Natural killer cell (primary cell): Measurements from ENCODE around the gene SF3B3. TPM values are rescaled to one million over a fixed set of nuclear protein-coding genes. Genes with fewer than 3 reads are reported as not detected.
A peak's percentile ranks its signal among the peaks of the same experiment; 100 is the strongest.

Experiments used
- ATAC-seq, 3 donors: fragments of 150-1000 bp in 2 of 3; fragments of 200-7000 bp in 1 of 3; cut with Tn5 transposase; 1 replicate in 1 of 3; 2 replicates in 2 of 3; pipeline ENCODE4 v1.10.0; 2021; ENCODE audit warnings: mild to moderate bottlenecking in 2 of 3, moderate library complexity in 2 of 3
- DNase-seq, 2 donors: peaks; one replicate each; pipeline versions ENCODE4 v3.0.0 to v3.0.0-alpha.2; 2013 to 2021; ENCODE audit warnings: mixed read lengths in 1 of 2
- H3K27ac ChIP-seq: one replicate; pipeline ENCODE4 v1.5.1; 2013; ENCODE audit warnings: mild to moderate bottlenecking, low read length
- H3K27me3 ChIP-seq: one replicate; pipeline ENCODE4 v1.6.1; 2013; ENCODE audit warnings: low read length; ENCODE audit not compliant: control insufficient read depth, insufficient read depth
- H3K36me3 ChIP-seq: one replicate; pipeline ENCODE4 v1.6.1; 2013; ENCODE audit warnings: low read length; ENCODE audit not compliant: control insufficient read depth, insufficient read depth
- H3K4me1 ChIP-seq: one replicate; pipeline ENCODE4 v1.6.1; 2013; ENCODE audit warnings: low read length; ENCODE audit not compliant: control insufficient read depth, insufficient read depth
- H3K4me3 ChIP-seq: one replicate; pipeline ENCODE4 v1.5.1; 2013; ENCODE audit warnings: low read length
- H3K9me3 ChIP-seq: one replicate; pipeline ENCODE4 v1.6.1; 2013; ENCODE audit warnings: low read length; ENCODE audit not compliant: control insufficient read depth, insufficient read depth
- H3K27ac Mint-ChIP-seq, 2 donors: one replicate each; pipeline ENCODE4 v1.8.0; 2022; ENCODE audit warnings: mild to moderate bottlenecking in 2 of 2, mixed read lengths in 2 of 2, moderate library complexity in 1 of 2
- H3K27me3 Mint-ChIP-seq, 2 donors: one replicate each; pipeline ENCODE4 v1.8.0; 2022; ENCODE audit warnings: low read depth in 2 of 2, mixed read lengths in 2 of 2
- H3K36me3 Mint-ChIP-seq: one replicate; pipeline ENCODE4 v1.8.0; 2022; ENCODE audit warnings: mixed read lengths
- H3K4me1 Mint-ChIP-seq, 2 donors: one replicate each; pipeline ENCODE4 v1.8.0; 2022; ENCODE audit warnings: mixed read lengths in 2 of 2
- H3K4me3 Mint-ChIP-seq: one replicate; pipeline ENCODE4 v1.8.0; 2022; ENCODE audit warnings: mild to moderate bottlenecking, moderate library complexity, mixed read lengths
- H3K9me3 Mint-ChIP-seq, 2 donors: one replicate each; pipeline ENCODE4 v1.8.0; 2022; ENCODE audit warnings: mixed read lengths in 2 of 2
- WGBS: methylation state at CpG from one replicate; pipeline ENCODE4 v1.1.7; 2013; ENCODE audit warnings: missing lambda C conversion rate; ENCODE audit not compliant: insufficient coverage; 5-methylcytosine and 5-hydroxymethylcytosine counted together
- intact Hi-C: fragments of 100-400 bp; cut with micrococcal nuclease; formaldehyde crosslinking; loops from one replicate; pipeline ENCODE4 v1.14.2; 2022
- total RNA-seq, 4 donors: library from RNA; stranded (reverse); fragments of 120-200 nt in 1 of 4; gene quantifications; one replicate each; pipeline versions ENCODE4 v1.2.3 to v1.2.4, GENCODE V29; 2013 to 2022
- TF ChIP-seq, protein P1 (sequence below): fragments of 200-600 bp; IDR thresholded peaks from one replicate; pipeline ENCODE4 v1.8.0; 2022; ENCODE audit warnings: antibody characterized with exemption

SF3B3 gene
- total RNA-seq, 3 donors from 2014 or later (not counting 1 experiment from before 2014, with no cell fraction given), result 164 to 220 (median 173) TPM

DNA sequence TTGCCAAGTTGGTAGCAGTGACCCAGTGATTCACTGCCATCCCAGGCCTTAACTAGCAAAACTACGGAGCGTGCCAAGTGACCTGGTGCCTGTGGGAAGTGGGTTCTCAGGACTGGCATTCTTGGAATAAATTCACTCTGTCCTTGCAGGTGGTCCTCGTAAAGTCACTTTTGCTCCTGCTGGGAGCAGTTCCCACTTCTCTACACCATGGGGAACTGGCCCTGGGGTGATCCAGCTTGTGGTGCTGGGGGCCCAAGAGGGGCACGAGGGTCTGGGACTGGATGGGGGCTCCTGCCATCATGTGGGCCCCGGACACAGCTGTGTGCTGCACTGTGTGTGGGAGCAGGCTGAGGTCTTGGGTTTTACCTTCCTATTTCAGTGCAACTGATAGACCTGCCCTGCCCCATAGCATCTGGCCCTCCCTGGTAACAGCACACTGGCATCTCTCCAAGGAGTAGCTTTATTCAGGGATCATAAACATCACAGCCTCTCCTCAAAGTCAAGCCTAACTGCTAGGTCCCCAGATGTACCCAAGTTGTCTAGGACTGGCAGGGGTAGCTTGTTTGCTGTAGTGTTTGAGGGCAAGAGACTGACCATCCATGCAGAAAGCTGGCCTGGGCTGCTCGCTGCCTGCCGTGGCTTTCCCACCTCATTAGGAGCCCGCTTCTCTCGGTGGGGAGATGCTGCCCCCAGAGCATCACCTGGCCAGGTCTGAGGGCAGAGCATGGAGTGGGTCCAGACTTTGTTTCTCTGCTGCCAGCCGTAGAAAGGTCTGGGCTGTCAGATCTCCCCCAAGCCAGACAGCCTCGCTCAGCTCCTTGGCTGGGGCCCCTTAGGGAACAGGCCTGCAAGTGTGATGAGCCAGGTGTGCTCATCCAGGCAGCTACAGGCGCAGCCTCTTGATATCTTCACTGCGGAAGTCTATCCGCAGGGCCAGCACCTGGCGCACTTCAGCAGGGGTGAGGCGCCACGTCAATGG is 43.2 kb upstream of the SF3B3 start:
- Histone ChIP-seq H3K9me3 (no peaks in the 10 kb centered on the region), H3K27me3 (no peaks in the 10 kb centered on the region), H3K4me3 (no peak overlapping the region), H3K36me3 (peaks cover 47% of the 10 kb centered on the region), H3K4me1 (peaks cover 5% of the 10 kb centered on the region), H3K27ac (no peak overlapping the region)
- H3K27ac Mint-ChIP-seq, result peak overlapping the region in 1 of 2 donors; percentile 13
- no peak overlapping the region for H3K4me3 Mint-ChIP-seq
- intact Hi-C loops, result no loop called here
- no peaks in the 10 kb centered on the region for H3K27me3 Mint-ChIP-seq
- TF ChIP-seq, protein P1, sequence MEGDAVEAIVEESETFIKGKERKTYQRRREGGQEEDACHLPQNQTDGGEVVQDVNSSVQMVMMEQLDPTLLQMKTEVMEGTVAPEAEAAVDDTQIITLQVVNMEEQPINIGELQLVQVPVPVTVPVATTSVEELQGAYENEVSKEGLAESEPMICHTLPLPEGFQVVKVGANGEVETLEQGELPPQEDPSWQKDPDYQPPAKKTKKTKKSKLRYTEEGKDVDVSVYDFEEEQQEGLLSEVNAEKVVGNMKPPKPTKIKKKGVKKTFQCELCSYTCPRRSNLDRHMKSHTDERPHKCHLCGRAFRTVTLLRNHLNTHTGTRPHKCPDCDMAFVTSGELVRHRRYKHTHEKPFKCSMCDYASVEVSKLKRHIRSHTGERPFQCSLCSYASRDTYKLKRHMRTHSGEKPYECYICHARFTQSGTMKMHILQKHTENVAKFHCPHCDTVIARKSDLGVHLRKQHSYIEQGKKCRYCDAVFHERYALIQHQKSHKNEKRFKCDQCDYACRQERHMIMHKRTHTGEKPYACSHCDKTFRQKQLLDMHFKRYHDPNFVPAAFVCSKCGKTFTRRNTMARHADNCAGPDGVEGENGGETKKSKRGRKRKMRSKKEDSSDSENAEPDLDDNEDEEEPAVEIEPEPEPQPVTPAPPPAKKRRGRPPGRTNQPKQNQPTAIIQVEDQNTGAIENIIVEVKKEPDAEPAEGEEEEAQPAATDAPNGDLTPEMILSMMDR, result no peak
- no peaks in the 10 kb centered on the region for H3K9me3 Mint-ChIP-seq
- ATAC-seq (no peak), DNase-seq (no peak)
- H3K36me3 Mint-ChIP-seq, result no peaks in the 10 kb centered on the region
- 95% methylated on average over 17 of the region's 17 CpGs for WGBS
- no peaks in the 10 kb centered on the region for H3K4me1 Mint-ChIP-seq

DNA sequence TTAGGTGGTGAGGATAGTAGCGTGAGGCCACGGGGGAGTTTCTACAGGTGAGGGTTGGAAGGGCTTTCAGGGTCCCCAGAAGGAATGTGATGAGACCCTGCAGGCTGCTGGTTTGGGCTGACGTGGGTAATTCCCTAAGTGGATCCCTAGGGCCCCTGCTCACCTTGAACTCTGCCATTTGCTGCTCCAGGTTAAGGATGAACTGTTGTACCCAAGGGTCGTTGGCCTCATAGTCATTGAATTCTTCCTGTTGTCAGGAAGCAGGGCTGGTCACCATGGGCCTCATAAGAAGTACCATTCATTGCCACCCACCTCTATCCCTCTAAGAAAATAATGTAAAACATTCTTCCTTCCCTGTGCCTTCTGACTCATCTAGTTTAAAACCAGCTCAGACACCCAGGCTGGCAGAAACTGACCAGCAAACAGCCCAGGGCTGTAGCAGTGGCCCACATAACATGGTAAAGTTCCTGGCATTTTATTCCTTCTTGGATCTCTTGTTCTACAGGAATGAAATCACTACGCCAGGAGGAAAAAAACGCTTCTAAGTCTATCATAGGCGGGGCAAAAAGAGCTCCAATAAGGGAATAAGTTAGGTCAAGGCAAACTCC is 41.6 kb upstream of the SF3B3 start:
- Histone ChIP-seq H3K4me3 (no peak overlapping the region), H3K27me3 (no peaks in the 10 kb centered on the region), H3K36me3 (peaks cover 47% of the 10 kb centered on the region), H3K4me1 (peaks cover 5% of the 10 kb centered on the region), H3K27ac (no peak overlapping the region), H3K9me3 (no peaks in the 10 kb centered on the region)
- TF ChIP-seq, protein P1, result no peak
- peak overlapping the region in 1 of 2 donors; percentile 50 for H3K27ac Mint-ChIP-seq
- no peaks in the 10 kb centered on the region for H3K36me3 Mint-ChIP-seq
- no peaks in the 10 kb centered on the region for H3K9me3 Mint-ChIP-seq
- DNase-seq (no peak), ATAC-seq (no peak)
- intact Hi-C loops, result no loop called here
- no peaks in the 10 kb centered on the region for H3K4me1 Mint-ChIP-seq
- no peaks in the 10 kb centered on the region for H3K27me3 Mint-ChIP-seq
- no peak overlapping the region for H3K4me3 Mint-ChIP-seq
- 95% methylated on average over 7 of the region's 7 CpGs for WGBS

DNA sequence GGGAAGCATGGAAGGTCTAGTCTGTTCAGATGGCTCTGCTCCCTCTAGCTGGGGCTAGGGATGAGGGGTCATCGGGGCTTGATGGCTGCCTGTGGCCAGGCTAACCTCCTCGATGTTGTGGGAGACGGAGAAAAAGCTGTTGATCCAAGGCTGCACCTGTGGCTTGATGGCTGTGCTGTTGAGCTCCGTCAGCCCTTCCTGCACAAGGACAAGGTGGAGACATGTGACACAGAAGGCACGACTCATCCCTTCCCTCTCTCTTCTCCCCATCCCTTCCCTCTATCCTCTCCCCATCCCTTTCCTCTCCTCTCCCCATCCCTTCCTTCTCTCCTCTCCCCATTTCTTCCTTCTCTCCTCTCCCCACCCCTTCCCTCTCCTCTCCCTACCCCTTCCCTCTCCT is 41.0 kb upstream of the SF3B3 start:
- intact Hi-C loops, result no loop called here
- Histone ChIP-seq H3K9me3 (no peaks in the 10 kb centered on the region), H3K27ac (no peak overlapping the region), H3K36me3 (peaks cover 44% of the 10 kb centered on the region), H3K4me3 (no peak overlapping the region), H3K4me1 (peaks cover 5% of the 10 kb centered on the region), H3K27me3 (no peaks in the 10 kb centered on the region)
- no peak overlapping the region for H3K4me3 Mint-ChIP-seq
- DNase-seq (no peak), ATAC-seq (no peak)
- peak overlapping the region in 1 of 2 donors; percentile 50 for H3K27ac Mint-ChIP-seq
- H3K27me3 Mint-ChIP-seq, result no peaks in the 10 kb centered on the region
- 94% methylated on average over 5 of the region's 5 CpGs for WGBS
- TF ChIP-seq, protein P1, result no peak
- H3K4me1 Mint-ChIP-seq, result no peaks in the 10 kb centered on the region
- H3K36me3 Mint-ChIP-seq, result no peaks in the 10 kb centered on the region
- no peaks in the 10 kb centered on the region for H3K9me3 Mint-ChIP-seq
